ENCODE results near the gene ZNF268.

DNA sequence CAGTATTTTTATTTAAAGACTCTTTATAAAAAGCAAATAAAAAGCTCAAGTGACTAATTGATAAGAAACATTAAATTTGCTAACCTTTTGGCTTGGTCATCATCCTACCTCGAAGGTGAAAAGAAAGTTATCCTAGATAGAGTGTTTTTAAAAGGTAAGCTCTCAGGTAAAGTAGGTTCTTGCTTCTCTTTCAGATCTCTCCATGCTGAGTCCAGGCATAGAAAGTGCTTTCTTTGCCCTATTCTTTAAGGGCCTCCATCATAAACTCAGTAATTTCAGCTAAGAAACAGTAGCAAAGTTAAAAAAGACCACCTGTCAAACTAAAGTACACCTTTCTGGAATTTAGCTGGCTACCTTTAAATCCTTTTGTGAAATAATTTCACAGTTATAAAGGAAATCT is 75.0 kb downstream of the ZNF268 start:
- no peak for TF ChIP-seq POLR2A (IDR thresholded peaks at IDR 0.05)
- TF ChIP-seq POLR2AphosphoS5 (IDR thresholded peaks at IDR 0.05) = no peak
- TF ChIP-seq, protein P1, sequence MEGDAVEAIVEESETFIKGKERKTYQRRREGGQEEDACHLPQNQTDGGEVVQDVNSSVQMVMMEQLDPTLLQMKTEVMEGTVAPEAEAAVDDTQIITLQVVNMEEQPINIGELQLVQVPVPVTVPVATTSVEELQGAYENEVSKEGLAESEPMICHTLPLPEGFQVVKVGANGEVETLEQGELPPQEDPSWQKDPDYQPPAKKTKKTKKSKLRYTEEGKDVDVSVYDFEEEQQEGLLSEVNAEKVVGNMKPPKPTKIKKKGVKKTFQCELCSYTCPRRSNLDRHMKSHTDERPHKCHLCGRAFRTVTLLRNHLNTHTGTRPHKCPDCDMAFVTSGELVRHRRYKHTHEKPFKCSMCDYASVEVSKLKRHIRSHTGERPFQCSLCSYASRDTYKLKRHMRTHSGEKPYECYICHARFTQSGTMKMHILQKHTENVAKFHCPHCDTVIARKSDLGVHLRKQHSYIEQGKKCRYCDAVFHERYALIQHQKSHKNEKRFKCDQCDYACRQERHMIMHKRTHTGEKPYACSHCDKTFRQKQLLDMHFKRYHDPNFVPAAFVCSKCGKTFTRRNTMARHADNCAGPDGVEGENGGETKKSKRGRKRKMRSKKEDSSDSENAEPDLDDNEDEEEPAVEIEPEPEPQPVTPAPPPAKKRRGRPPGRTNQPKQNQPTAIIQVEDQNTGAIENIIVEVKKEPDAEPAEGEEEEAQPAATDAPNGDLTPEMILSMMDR (IDR thresholded peaks at IDR 0.05) = no peak
- no peak for TF ChIP-seq EP300 (IDR thresholded peaks at IDR 0.05)
